Measurements from ENCODE around the gene ACTN1.

GRCh38 chr14:68925373-68925772, 53.7 kb downstream of the ACTN1 start:
- no peak for TF ChIP-seq CTCF (IDR thresholded peaks at IDR 0.05; ENCODE audit: low read depth, low read length)
- TF ChIP-seq EZH2phosphoT487 (IDR thresholded peaks at IDR 0.05; ENCODE audit: low read depth): no peak
